Neuron (in vitro differentiated cells): ENCODE data around the gene PDZD2.
"Not testable (repeated sequence)": the region's sequence is repeated elsewhere in the genome, so short reads cannot be mapped to it uniquely, and the experiment has no call there.

ENCODE experiments used
- H2AFZ ChIP-seq: one replicate; pipeline ENCODE4 v1.6.1; 2013; ENCODE audit warnings: low read depth, mild to moderate bottlenecking, inconsistent platforms, low read length, moderate library complexity
- H3K27me3 ChIP-seq: one replicate; pipeline ENCODE4 v1.6.1; 2013; ENCODE audit warnings: low read length; ENCODE audit not compliant: insufficient read depth
- H3K36me3 ChIP-seq: one replicate; pipeline ENCODE4 v1.6.1; 2013; ENCODE audit warnings: low read length; ENCODE audit not compliant: insufficient read depth
- H3K4me1 ChIP-seq: one replicate; pipeline ENCODE4 v1.6.1; 2013; ENCODE audit warnings: low read length; ENCODE audit not compliant: insufficient read depth
- H3K4me3 ChIP-seq: 2 replicates; pipeline ENCODE4 v1.5.1; 2013; ENCODE audit warnings: mild to moderate bottlenecking, low read length, moderate library complexity
- H3K9me3 ChIP-seq: one replicate; pipeline ENCODE4 v1.6.1; 2013; ENCODE audit warnings: low read length

PDZD2 gene

GRCh38 chr5:32103521-32103920, 464.6 kb downstream of the PDZD2 start:
- peaks cover 70% of the 10 kb centered on the region for H3K36me3 ChIP-seq
- H2AFZ ChIP-seq = no peak overlapping the region
- H3K4me1 ChIP-seq = no peaks in the 10 kb centered on the region
- H3K9me3 ChIP-seq = peaks cover 9% of the 10 kb centered on the region
- no peak overlapping the region for H3K4me3 ChIP-seq
- no peaks in the 10 kb centered on the region for H3K27me3 ChIP-seq

GRCh38 chr5:32107291-32107690, 468.4 kb downstream of the PDZD2 start:
- H3K4me1 ChIP-seq = no peaks in the 10 kb centered on the region
- H3K36me3 ChIP-seq = peaks cover 74% of the 10 kb centered on the region
- H3K9me3 ChIP-seq = peaks cover 9% of the 10 kb centered on the region
- no peak overlapping the region for H2AFZ ChIP-seq
- no peaks in the 10 kb centered on the region for H3K27me3 ChIP-seq
- no peak overlapping the region for H3K4me3 ChIP-seq

- no peaks in the 10 kb centered on the region for H3K4me1 ChIP-seq
- H3K4me3 ChIP-seq = no peak overlapping the region
- peaks cover 9% of the 10 kb centered on the region for H3K9me3 ChIP-seq
- H3K27me3 ChIP-seq = no peaks in the 10 kb centered on the region
- H2AFZ ChIP-seq = no peak overlapping the region
- peaks cover 70% of the 10 kb centered on the region for H3K36me3 ChIP-seq
Observed at GRCh38 chr5:32108167-32108566, 469.2 kb downstream of the PDZD2 start.

- Histone ChIP-seq H2AFZ (no peak overlapping the region), H3K36me3 (peaks cover 61% of the 10 kb centered on the region), H3K27me3 (no peaks in the 10 kb centered on the region), H3K4me1 (no peaks in the 10 kb centered on the region), H3K9me3 (peaks cover 9% of the 10 kb centered on the region), H3K4me3 (no peak overlapping the region)
Observed at GRCh38 chr5:32109236-32109635, 470.3 kb downstream of the PDZD2 start.

- no peak overlapping the region for H3K4me3 ChIP-seq
- no peak overlapping the region for H2AFZ ChIP-seq
- peaks cover 9% of the 10 kb centered on the region for H3K9me3 ChIP-seq
- H3K27me3 ChIP-seq = no peaks in the 10 kb centered on the region
- H3K36me3 ChIP-seq = peaks cover 55% of the 10 kb centered on the region
- H3K4me1 ChIP-seq = no peaks in the 10 kb centered on the region
Observed at GRCh38 chr5:32110111-32110696, 471.3 kb downstream of the PDZD2 start.

- no peak overlapping the region for H2AFZ ChIP-seq
- H3K4me1 ChIP-seq = no peaks in the 10 kb centered on the region
- peaks cover 30% of the 10 kb centered on the region for H3K36me3 ChIP-seq
- no peak overlapping the region for H3K4me3 ChIP-seq
- H3K27me3 ChIP-seq = no peaks in the 10 kb centered on the region
- no peaks in the 10 kb centered on the region for H3K9me3 ChIP-seq
Observed at GRCh38 chr5:32115985-32116384, 477.1 kb downstream of the PDZD2 start.

GRCh38 chr5:32116574-32117313, 477.8 kb downstream of the PDZD2 start:
- H3K36me3 ChIP-seq = peaks cover 36% of the 10 kb centered on the region

GRCh38 chr5:32118922-32119321, 480.0 kb downstream of the PDZD2 start:
- H2AFZ ChIP-seq, H3K27me3 ChIP-seq, H3K9me3 ChIP-seq, H3K4me1 ChIP-seq, H3K4me3 ChIP-seq: not testable (repeated sequence)
- peaks cover 39% of the 10 kb centered on the region for H3K36me3 ChIP-seq

More at GRCh38 chr5:32116574-32117313, 477.8 kb downstream of the PDZD2 start:
- Histone ChIP-seq H3K27me3 (no peaks in the 10 kb centered on the region), H3K4me3 (no peak overlapping the region), H2AFZ (no peak overlapping the region), H3K9me3 (no peaks in the 10 kb centered on the region), H3K4me1 (no peaks in the 10 kb centered on the region)

- no peaks in the 10 kb centered on the region for H3K9me3 ChIP-seq
- no peak overlapping the region for H3K4me3 ChIP-seq
- no peaks in the 10 kb centered on the region for H3K27me3 ChIP-seq
- H3K36me3 ChIP-seq = peaks cover 64% of the 10 kb centered on the region
- no peaks in the 10 kb centered on the region for H3K4me1 ChIP-seq
- no peak overlapping the region for H2AFZ ChIP-seq
Observed at GRCh38 chr5:32123058-32123805, 484.3 kb downstream of the PDZD2 start.

- no peaks in the 10 kb centered on the region for H3K9me3 ChIP-seq
- no peaks in the 10 kb centered on the region for H3K27me3 ChIP-seq
Observed at GRCh38 chr5:32123889-32124676, 485.2 kb downstream of the PDZD2 start.

GRCh38 chr5:32126691-32127090, 487.8 kb downstream of the PDZD2 start:
- H3K4me1 ChIP-seq = no peaks in the 10 kb centered on the region
- H3K27me3 ChIP-seq = no peaks in the 10 kb centered on the region
- H2AFZ ChIP-seq = no peak overlapping the region
- H3K4me3 ChIP-seq = no peak overlapping the region
- H3K9me3 ChIP-seq = no peaks in the 10 kb centered on the region
- H3K36me3 ChIP-seq = peaks cover 59% of the 10 kb centered on the region

More at GRCh38 chr5:32123889-32124676, 485.2 kb downstream of the PDZD2 start:
- Histone ChIP-seq H3K4me1 (no peaks in the 10 kb centered on the region), H3K36me3 (peaks cover 65% of the 10 kb centered on the region), H2AFZ (no peak overlapping the region), H3K4me3 (no peak overlapping the region)

GRCh38 chr5:32127711-32128110, 488.8 kb downstream of the PDZD2 start:
- H3K36me3 ChIP-seq = peaks cover 61% of the 10 kb centered on the region
- H2AFZ ChIP-seq = no peak overlapping the region
- H3K9me3 ChIP-seq = no peaks in the 10 kb centered on the region
- H3K27me3 ChIP-seq = no peaks in the 10 kb centered on the region
- H3K4me1 ChIP-seq = no peaks in the 10 kb centered on the region
- H3K4me3 ChIP-seq = no peak overlapping the region
